ENCODE results near the gene PSMB10.

Gene PSMB10

GRCh38 chr16:67963662-67964321 is 27.1 kb upstream of the PSMB10 start:
- Mint-ChIP-seq H3K27ac (no peak overlapping the region), H3K4me1 (peaks cover 45% of the 10 kb centered on the region), H3K36me3 (ENCODE audit: low read depth) (peaks cover 24% of the 10 kb centered on the region), H3K27me3 (ENCODE audit: low read depth) (no peaks in the 10 kb centered on the region), H3K4me3 (no peak overlapping the region), H3K9me3 (no peaks in the 10 kb centered on the region)
- TF ChIP-seq CTCF (IDR thresholded peaks at IDR 0.05; ENCODE audit: unreplicated experiment in 3 of 3), result no peak

DNA sequence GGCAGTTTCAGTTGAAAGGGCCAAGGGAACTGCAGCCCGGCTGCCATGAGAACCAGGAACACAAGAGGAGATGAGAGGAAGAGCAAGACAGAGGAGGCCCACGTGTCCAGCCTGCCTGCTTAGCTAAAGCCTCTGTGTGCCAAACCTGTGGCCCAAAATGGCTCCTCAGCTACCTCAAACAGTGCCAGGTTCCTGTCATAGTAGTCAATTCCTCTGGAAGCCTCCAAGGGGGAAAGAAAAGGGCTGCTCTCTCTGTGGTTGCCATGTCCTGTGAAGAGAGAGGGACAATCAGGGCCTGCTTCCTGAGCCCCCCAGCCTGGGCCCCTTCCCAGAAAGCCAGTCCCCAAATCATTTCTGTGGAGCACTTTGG is 26.6 kb upstream of the PSMB10 start:
- H3K9me3 Mint-ChIP-seq, result no peaks in the 10 kb centered on the region
- peaks cover 45% of the 10 kb centered on the region for H3K4me1 Mint-ChIP-seq
- H3K27me3 Mint-ChIP-seq (ENCODE audit: low read depth), result no peaks in the 10 kb centered on the region
- peak overlapping the region in 1 of 3 experiments; percentile 15 for H3K27ac Mint-ChIP-seq
- H3K4me3 Mint-ChIP-seq, result peak overlapping the region in 1 of 3 experiments; percentile 30
- peaks cover 29% of the 10 kb centered on the region for H3K36me3 Mint-ChIP-seq (ENCODE audit: low read depth)
- TF ChIP-seq CTCF (IDR thresholded peaks at IDR 0.05; ENCODE audit: unreplicated experiment in 3 of 3), result no peak

DNA sequence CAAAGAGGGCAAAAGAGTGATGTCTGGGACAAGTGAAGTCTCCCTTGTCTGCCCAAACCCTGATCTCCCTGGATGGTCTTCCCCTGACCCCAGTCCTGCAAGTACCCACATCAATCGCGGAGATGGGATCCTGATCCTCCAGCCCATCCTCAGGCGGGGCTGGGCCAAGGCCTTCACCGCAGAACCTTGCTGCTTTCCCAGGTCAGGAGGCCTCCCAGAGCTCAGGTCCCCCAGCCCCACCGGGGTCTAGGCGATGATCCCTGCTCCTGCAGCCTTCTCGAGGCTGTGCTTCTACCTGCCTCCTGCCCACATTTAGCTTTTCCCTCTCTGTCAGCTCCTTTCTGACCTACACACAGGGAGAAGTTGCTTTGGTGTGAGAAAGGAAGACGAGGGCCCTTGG is 25.5 kb upstream of the PSMB10 start:
- no peak overlapping the region for H3K4me3 Mint-ChIP-seq
- TF ChIP-seq CTCF (IDR thresholded peaks at IDR 0.05; ENCODE audit: unreplicated experiment in 3 of 3), result no peak
- no peaks in the 10 kb centered on the region for H3K27me3 Mint-ChIP-seq (ENCODE audit: low read depth)
- peaks cover 32% of the 10 kb centered on the region for H3K36me3 Mint-ChIP-seq (ENCODE audit: low read depth)
- H3K27ac Mint-ChIP-seq, result no peak overlapping the region
- H3K9me3 Mint-ChIP-seq, result no peaks in the 10 kb centered on the region
- H3K4me1 Mint-ChIP-seq, result peaks cover 41% of the 10 kb centered on the region

- Mint-ChIP-seq H3K27me3 (ENCODE audit: low read depth) (no peaks in the 10 kb centered on the region), H3K27ac (no peak overlapping the region), H3K36me3 (ENCODE audit: low read depth) (peaks cover 32% of the 10 kb centered on the region), H3K4me1 (peaks cover 36% of the 10 kb centered on the region), H3K9me3 (no peaks in the 10 kb centered on the region), H3K4me3 (no peak overlapping the region)
- TF ChIP-seq CTCF (IDR thresholded peaks at IDR 0.05; ENCODE audit: unreplicated experiment in 3 of 3), result no peak
Measured at GRCh38 chr16:67961551-67961957, 24.9 kb upstream of the PSMB10 start.

GRCh38 chr16:67959536-67960329 is 23.1 kb upstream of the PSMB10 start:
- Mint-ChIP-seq H3K9me3 (no peaks in the 10 kb centered on the region), H3K4me1 (peaks cover 17% of the 10 kb centered on the region), H3K27me3 (ENCODE audit: low read depth) (no peaks in the 10 kb centered on the region), H3K4me3 (no peak overlapping the region), H3K36me3 (ENCODE audit: low read depth) (peaks cover 28% of the 10 kb centered on the region), H3K27ac (no peak overlapping the region)
- TF ChIP-seq CTCF (IDR thresholded peaks at IDR 0.05; ENCODE audit: unreplicated experiment in 3 of 3), result no peak

Measured in nephron (organoid).